ENCODE results near the gene TJP1.

Gene TJP1

DNA sequence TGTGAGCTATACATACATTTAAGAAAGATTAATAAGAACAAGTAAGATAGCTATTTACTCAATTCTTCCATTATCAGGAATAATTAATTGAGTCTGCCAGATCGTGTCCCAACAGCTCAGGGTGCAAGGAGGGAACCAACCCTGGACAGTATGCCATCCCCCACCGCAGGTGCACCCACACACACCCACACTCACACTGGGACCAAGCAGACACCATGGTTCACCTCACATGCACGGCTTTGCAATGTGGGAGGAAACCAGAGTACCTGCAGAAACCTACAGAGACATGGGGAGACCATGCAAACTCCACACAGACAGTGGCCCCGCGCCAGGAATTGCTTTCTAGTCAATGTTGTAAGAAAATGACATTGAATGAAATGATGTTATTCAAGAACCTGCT, 20.0 kb upstream of the TJP1 start:
- FAIRE-seq = no peak
- TF ChIP-seq POLR2AphosphoS5 (IDR thresholded peaks at IDR 0.05; ENCODE audit: low read depth, low read length) = no peak
- TF ChIP-seq POLR2A (IDR thresholded peaks at IDR 0.05; ENCODE audit: low read depth, low read length) = no peak
- no peak for TF ChIP-seq TAF1 (IDR thresholded peaks at IDR 0.05; ENCODE audit: low read depth, low read length)
- DNase-seq (ENCODE audit: insufficient read length, low spot score) = no peak

DNA sequence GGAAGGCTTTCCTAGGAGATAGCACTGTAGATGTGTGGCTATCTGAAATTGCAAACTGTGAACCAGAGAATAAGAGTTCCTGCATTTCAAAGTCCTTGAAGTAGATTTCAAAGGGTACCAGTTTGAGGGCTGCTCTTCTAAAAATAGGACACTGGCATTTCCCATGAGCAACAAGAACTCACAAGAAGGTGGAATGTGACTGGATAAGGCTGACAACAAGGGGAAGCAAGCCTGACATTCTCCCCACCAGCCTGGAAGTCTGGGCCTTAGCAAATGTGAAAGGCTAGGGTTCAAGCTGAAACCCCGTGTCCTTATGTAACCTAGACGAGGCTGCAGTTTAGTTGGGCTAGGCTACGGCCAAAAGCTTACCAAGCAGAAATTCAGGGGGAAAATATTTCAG, 18.7 kb upstream of the TJP1 start:
- DNase-seq (ENCODE audit: insufficient read length, low spot score) (no peak), FAIRE-seq (no peak)
- TF ChIP-seq PAX5 (IDR thresholded peaks at IDR 0.05; ENCODE audit: insufficient read depth, low read length, severe bottlenecking) (no peak), POLR2AphosphoS5 (IDR thresholded peaks at IDR 0.05; ENCODE audit: low read depth, low read length) (no peak), POU2F2 (IDR thresholded peaks at IDR 0.05; ENCODE audit: low read depth, low read length) (no peak), POLR2A (IDR thresholded peaks at IDR 0.05; ENCODE audit: low read depth, low read length) (no peak), SPI1 (IDR thresholded peaks at IDR 0.05; ENCODE audit: low read depth, low read length) (no peak), TAF1 (IDR thresholded peaks at IDR 0.05; ENCODE audit: low read depth, low read length) (no peak)

DNA sequence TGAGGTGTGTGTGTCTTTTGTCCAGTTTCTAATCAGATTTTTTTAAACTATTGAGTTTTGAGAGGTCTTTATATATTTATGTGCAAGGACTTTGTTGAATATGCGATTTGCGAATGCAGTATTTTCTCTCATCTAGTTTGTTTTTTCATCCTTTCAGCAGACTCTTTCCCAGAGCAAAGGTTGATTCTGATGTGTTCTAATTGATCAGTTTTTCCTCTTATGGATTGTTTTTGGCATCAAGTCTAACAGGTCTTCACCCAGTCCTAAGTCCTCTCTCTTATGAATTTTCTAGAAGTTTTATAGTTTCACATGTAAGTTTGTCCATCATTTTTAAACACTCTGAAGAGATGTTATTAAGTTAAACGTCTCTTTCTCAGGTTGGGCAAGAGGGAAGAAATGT, 17.8 kb upstream of the TJP1 start:
- DNase-seq (ENCODE audit: insufficient read length, low spot score) (no peak), FAIRE-seq (no peak)
- TF ChIP-seq POU2F2 (IDR thresholded peaks at IDR 0.05; ENCODE audit: low read depth, low read length) (no peak), TAF1 (IDR thresholded peaks at IDR 0.05; ENCODE audit: low read depth, low read length) (no peak), SPI1 (IDR thresholded peaks at IDR 0.05; ENCODE audit: low read depth, low read length) (no peak), POLR2AphosphoS5 (IDR thresholded peaks at IDR 0.05; ENCODE audit: low read depth, low read length) (no peak), PAX5 (IDR thresholded peaks at IDR 0.05; ENCODE audit: insufficient read depth, low read length, severe bottlenecking) (no peak), POLR2A (IDR thresholded peaks at IDR 0.05; ENCODE audit: low read depth, low read length) (no peak)

DNA sequence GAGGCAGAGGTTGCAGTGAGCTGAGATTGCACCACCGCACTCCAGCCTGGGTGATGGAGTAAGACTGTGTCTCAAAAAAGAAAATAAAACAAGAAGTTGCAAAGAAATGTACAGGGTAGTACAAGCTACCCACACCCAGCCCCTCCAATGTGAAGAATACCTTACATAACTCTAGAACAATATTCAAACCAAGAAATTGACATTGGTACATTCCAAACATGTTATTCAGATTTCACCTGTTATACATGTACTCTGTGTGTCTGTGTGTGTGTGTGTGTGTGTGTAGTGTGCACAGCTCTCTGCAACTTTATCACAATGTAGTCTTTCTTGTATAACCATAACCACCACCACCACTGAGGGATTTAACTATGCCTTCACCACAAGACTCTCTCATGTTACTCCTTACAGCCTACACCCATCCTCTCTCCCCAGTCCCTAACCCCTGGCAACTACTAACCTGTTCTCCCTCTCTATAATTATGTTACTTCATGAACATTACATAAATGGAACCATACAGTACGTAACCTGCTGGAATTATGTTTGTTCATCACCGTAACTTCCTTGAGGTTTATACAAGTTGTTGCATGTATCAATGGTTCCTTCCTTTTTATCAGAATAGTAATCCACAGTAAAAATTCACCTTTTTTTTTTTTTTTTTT, 16.2 kb upstream of the TJP1 start:
- DNase-seq (ENCODE audit: insufficient read length, low spot score) (no peak), FAIRE-seq (no peak)
- TF ChIP-seq POLR2AphosphoS5 (IDR thresholded peaks at IDR 0.05; ENCODE audit: low read depth, low read length) (no peak), TAF1 (IDR thresholded peaks at IDR 0.05; ENCODE audit: low read depth, low read length) (no peak), PAX5 (IDR thresholded peaks at IDR 0.05; ENCODE audit: insufficient read depth, low read length, severe bottlenecking) (no peak), POLR2A (IDR thresholded peaks at IDR 0.05; ENCODE audit: low read depth, low read length) (no peak), POU2F2 (IDR thresholded peaks at IDR 0.05; ENCODE audit: low read depth, low read length) (no peak), SPI1 (IDR thresholded peaks at IDR 0.05; ENCODE audit: low read depth, low read length) (no peak)

DNA sequence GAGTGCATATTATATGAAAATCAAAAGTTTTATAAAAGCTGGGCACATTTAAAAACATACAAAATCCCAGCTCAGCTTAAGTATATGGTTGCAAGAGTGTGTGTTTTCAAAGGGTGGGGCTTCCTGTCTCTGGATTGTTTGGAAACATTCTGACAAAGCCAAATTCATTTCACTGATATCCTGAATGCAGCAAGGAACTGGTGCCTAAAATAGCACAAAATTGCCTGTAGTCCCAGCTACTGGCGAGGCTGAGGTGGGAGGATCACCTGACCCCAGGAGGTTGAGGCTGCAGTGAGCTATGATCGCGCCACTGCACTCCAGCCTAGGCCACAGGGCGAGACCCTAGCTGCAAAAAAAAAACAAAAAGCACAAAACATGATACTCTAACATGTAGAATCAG, 13.0 kb upstream of the TJP1 start:
- TF ChIP-seq TAF1 (IDR thresholded peaks at IDR 0.05; ENCODE audit: low read depth, low read length) = no peak
- TF ChIP-seq PAX5 (IDR thresholded peaks at IDR 0.05; ENCODE audit: insufficient read depth, low read length, severe bottlenecking) = no peak
- no peak for TF ChIP-seq SPI1 (IDR thresholded peaks at IDR 0.05; ENCODE audit: low read depth, low read length)
- no peak for TF ChIP-seq POLR2A (IDR thresholded peaks at IDR 0.05; ENCODE audit: low read depth, low read length)
- TF ChIP-seq POLR2AphosphoS5 (IDR thresholded peaks at IDR 0.05; ENCODE audit: low read depth, low read length) = no peak
- TF ChIP-seq POU2F2 (IDR thresholded peaks at IDR 0.05; ENCODE audit: low read depth, low read length) = no peak
- no peak for FAIRE-seq
- DNase-seq (ENCODE audit: insufficient read length, low spot score) = no peak

DNA sequence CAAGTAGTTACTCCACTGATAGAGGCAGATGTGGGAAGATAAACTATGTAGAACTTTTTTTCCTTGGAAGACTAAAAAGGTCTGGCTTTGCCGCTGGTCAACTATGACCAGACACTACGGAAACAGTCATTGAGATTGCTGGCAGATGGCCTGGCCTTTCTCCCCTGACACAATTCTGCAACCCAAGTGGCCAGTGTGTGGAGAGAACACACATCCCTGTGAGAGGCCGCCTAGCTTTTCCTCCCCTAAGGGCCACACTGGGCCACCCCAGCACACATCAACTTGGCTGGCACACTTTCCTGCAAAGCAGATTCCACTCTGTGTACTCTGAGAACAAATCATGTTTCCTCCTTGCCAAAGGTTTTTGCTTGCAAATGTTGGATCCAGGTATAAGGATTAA, 10.4 kb upstream of the TJP1 start:
- FAIRE-seq (no peak), DNase-seq (ENCODE audit: insufficient read length, low spot score) (no peak)
- no peak for TF ChIP-seq SPI1 (IDR thresholded peaks at IDR 0.05; ENCODE audit: low read depth, low read length)
- TF ChIP-seq TAF1 (IDR thresholded peaks at IDR 0.05; ENCODE audit: low read depth, low read length) = no peak
- TF ChIP-seq POLR2AphosphoS5 (IDR thresholded peaks at IDR 0.05; ENCODE audit: low read depth, low read length) = no peak
- TF ChIP-seq POLR2A (IDR thresholded peaks at IDR 0.05; ENCODE audit: low read depth, low read length) = no peak
- TF ChIP-seq POU2F2 (IDR thresholded peaks at IDR 0.05; ENCODE audit: low read depth, low read length) = no peak
- no peak for TF ChIP-seq PAX5 (IDR thresholded peaks at IDR 0.05; ENCODE audit: insufficient read depth, low read length, severe bottlenecking)

DNA sequence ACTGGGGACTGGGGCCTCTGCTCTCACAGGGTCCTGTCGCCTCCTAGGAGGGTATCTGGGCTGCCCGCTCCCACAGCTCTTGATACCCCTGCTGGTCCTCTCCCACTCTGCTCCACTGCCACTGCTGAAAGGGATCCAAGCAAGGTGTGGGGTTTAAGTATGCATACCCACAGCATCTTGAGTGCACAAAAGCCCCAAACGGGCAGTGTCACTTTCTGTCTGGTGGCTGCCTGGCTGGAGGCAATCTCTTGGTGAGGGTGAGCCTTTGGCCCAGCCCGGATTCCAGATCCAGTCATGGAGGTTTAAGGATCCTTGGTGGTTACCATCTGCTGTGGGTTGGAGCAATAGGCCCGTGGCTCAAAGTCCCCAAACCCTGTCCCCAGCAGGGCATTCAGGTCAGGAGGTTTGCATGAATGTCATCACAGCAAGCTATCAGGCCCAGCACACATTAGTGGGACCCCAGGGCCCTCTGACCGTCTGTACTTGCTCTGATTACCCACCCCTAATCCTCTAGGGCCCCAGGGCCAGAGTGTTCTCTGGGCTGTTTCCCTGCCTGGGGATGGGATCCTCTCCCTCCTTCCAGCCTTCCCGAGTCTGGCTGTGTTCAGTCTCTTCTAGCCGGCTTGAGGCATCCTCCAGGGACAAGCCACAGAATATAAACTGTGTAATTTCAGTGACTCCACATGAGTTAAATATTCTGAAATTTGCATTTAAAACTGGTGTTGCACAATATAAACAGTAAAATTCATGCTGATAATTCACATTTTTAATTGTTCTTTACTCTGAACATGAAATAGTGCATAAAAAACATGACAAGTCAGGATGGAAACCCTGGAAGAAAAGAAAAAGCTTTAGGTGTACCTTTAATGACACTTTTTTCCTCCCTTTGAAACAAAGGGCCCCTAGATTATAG, 4.9 kb upstream of the TJP1 start:
- TF ChIP-seq POLR2AphosphoS5 (IDR thresholded peaks at IDR 0.05; ENCODE audit: low read depth, low read length) = no peak
- no peak for TF ChIP-seq POU2F2 (IDR thresholded peaks at IDR 0.05; ENCODE audit: low read depth, low read length)
- no peak for TF ChIP-seq TAF1 (IDR thresholded peaks at IDR 0.05; ENCODE audit: low read depth, low read length)
- no peak for TF ChIP-seq POLR2A (IDR thresholded peaks at IDR 0.05; ENCODE audit: low read depth, low read length)
- no peak for TF ChIP-seq SPI1 (IDR thresholded peaks at IDR 0.05; ENCODE audit: low read depth, low read length)
- DNase-seq (ENCODE audit: insufficient read length, low spot score) (no peak), FAIRE-seq (no peak)

DNA sequence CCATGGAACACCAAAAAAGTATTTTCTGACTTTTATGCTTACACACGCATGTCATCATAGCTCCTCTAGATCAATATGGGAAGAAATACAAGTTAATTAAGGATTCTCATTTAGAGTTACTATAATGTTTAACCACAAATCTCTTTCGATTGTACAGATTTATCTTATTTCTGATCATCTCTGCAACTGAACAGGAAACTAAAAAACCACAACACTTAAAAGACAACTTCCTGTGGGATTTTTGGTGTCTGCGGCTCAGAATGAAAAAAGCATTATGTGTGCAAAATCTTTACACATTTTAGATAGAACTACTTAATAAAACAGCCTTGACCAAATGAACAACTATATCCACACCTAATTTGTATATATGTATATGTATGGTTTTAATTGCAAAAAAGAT, 3.0 kb upstream of the TJP1 start:
- no peak for TF ChIP-seq SPI1 (IDR thresholded peaks at IDR 0.05; ENCODE audit: low read depth, low read length)
- no peak for TF ChIP-seq POU2F2 (IDR thresholded peaks at IDR 0.05; ENCODE audit: low read depth, low read length)
- no peak for TF ChIP-seq POLR2AphosphoS5 (IDR thresholded peaks at IDR 0.05; ENCODE audit: low read depth, low read length)
- no peak for TF ChIP-seq TAF1 (IDR thresholded peaks at IDR 0.05; ENCODE audit: low read depth, low read length)
- TF ChIP-seq POLR2A (IDR thresholded peaks at IDR 0.05; ENCODE audit: low read depth, low read length) = no peak
- TF ChIP-seq PAX5 (IDR thresholded peaks at IDR 0.05; ENCODE audit: insufficient read depth, low read length, severe bottlenecking) = no peak
- FAIRE-seq = no peak
- no peak for DNase-seq (ENCODE audit: insufficient read length, low spot score)

DNA sequence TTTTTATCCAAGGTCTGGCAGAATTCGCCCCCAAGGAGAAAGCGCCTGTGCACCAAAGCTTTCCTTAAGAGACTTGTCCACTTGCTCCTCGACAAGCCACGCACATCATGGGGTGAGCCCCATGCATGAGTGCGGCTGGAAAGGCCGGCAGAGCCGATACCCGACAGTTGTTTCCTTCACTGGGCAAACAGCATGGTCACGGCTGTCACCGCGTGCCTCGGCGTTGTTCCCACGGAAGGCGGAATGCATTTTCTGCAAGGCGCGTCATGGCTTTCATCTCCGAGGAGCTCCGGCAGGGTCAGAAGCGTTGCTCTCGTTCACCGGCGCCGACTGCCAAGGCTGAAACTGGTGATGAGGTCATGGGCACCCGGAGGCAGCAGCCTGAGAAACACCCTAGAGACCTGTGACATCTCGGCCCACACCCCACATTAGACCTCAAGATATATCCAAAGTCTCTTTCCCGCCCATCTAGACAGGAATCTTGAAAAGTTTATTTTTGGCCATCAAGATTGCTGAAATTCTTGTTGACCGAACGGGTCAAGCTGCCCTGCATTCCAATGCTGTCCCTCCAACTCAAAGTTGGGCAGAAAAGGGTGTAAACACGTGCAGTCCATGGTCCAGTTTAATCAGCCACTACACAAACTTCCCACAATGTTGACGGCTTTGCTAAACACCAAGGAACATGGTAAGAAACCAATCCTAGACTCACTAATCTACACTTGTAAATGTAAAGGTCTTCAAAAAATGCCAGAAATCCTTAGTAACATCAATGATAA, 604 bp upstream of the TJP1 start:
- no peak for FAIRE-seq
- TF ChIP-seq POU2F2 (IDR thresholded peaks at IDR 0.05; ENCODE audit: low read depth, low read length) = no peak
- no peak for TF ChIP-seq SPI1 (IDR thresholded peaks at IDR 0.05; ENCODE audit: low read depth, low read length)
- TF ChIP-seq POLR2AphosphoS5 (IDR thresholded peaks at IDR 0.05; ENCODE audit: low read depth, low read length) = no peak
- TF ChIP-seq TAF1 (IDR thresholded peaks at IDR 0.05; ENCODE audit: low read depth, low read length) = no peak
- no peak for TF ChIP-seq POLR2A (IDR thresholded peaks at IDR 0.05; ENCODE audit: low read depth, low read length)
- TF ChIP-seq PAX5 (IDR thresholded peaks at IDR 0.05; ENCODE audit: insufficient read depth, low read length, severe bottlenecking) = no peak
- DNase-seq (ENCODE audit: insufficient read length, low spot score) = no peak
